CD8-positive, alpha-beta memory T cell (primary cell): Measurements from ENCODE around the gene DMPK. TPM values are rescaled to one million over a fixed set of nuclear protein-coding genes. Genes with fewer than 3 reads are reported as not detected.
A peak's percentile ranks its signal among the peaks of the same experiment; 100 is the strongest.

Experiments
- CTCF ChIA-PET: fragments of 350-600 bp; sonication (Branson Sonifier 250); formaldehyde crosslinking; loops from one replicate; lab custom pipeline; 2021; ENCODE audit warnings: antibody characterized with exemption; lab: Charles Lee
- POLR2A ChIA-PET: fragments of 350-600 bp; sonication (Branson Sonifier 250); formaldehyde crosslinking; loops from one replicate; lab custom pipeline; 2021; ENCODE audit warnings: antibody characterized with exemption; lab: Charles Lee
- DNase-seq, 5 donors: peaks; one replicate each; pipeline versions ENCODE4 v3.0.0 to v3.0.0-alpha.2; 2020 to 2022; ENCODE audit warnings: mixed read lengths in 1 of 5
- H3K27ac ChIP-seq: one replicate; pipeline ENCODE4 v1.7.0; 2013; ENCODE audit warnings: low read depth, mild to moderate bottlenecking, low read length, moderate library complexity
- H3K27me3 ChIP-seq: 2 replicates; pipeline ENCODE4 v1.7.0; 2013; ENCODE audit warnings: low read length, mild to moderate bottlenecking; ENCODE audit not compliant: insufficient read depth, poor library complexity, severe bottlenecking
- H3K36me3 ChIP-seq: 2 replicates; pipeline ENCODE4 v1.7.0; 2013; ENCODE audit warnings: mild to moderate bottlenecking, low read length, moderate library complexity; ENCODE audit not compliant: insufficient read depth
- H3K4me1 ChIP-seq: 2 replicates; pipeline ENCODE4 v1.7.0; 2013; ENCODE audit warnings: mild to moderate bottlenecking, low read length, moderate library complexity; ENCODE audit not compliant: insufficient read depth
- H3K4me3 ChIP-seq: 2 replicates; pipeline ENCODE4 v1.7.0; 2013; ENCODE audit warnings: mild to moderate bottlenecking, low read length
- H3K9me3 ChIP-seq: 2 replicates; pipeline ENCODE4 v1.7.0; 2013; ENCODE audit warnings: mild to moderate bottlenecking, low read length
- H3K27ac Mint-ChIP-seq, 8 donors: one replicate each; pipeline ENCODE4 v1.8.0; 2020 to 2021; ENCODE audit warnings: mixed read lengths in 8 of 8, mild to moderate bottlenecking in 6 of 8, inconsistent platforms in 3 of 8, moderate library complexity in 3 of 8
- H3K27me3 Mint-ChIP-seq, 2 donors: one replicate each; pipeline ENCODE4 v1.8.0; 2020 to 2021; ENCODE audit warnings: mixed read lengths in 2 of 2, mild to moderate bottlenecking in 1 of 2, moderate library complexity in 1 of 2
- H3K36me3 Mint-ChIP-seq, 3 donors: one replicate each; pipeline ENCODE4 v1.8.0; 2020 to 2021; ENCODE audit warnings: mixed read lengths in 3 of 3, inconsistent platforms in 1 of 3, mild to moderate bottlenecking in 1 of 3
- H3K4me1 Mint-ChIP-seq, 3 donors: one replicate each; pipeline ENCODE4 v1.8.0; 2020 to 2021; ENCODE audit warnings: mixed read lengths in 3 of 3, inconsistent platforms in 1 of 3, mild to moderate bottlenecking in 1 of 3
- H3K4me3 Mint-ChIP-seq, 7 donors: one replicate each; pipeline ENCODE4 v1.8.0; 2020 to 2021; ENCODE audit warnings: mixed read lengths in 7 of 7, mild to moderate bottlenecking in 6 of 7, moderate library complexity in 4 of 7, inconsistent platforms in 2 of 7
- H3K9me3 Mint-ChIP-seq, 5 donors: one replicate each; pipeline ENCODE4 v1.8.0; 2020 to 2022; ENCODE audit warnings: mixed read lengths in 5 of 5, mild to moderate bottlenecking in 3 of 5, moderate library complexity in 2 of 5, inconsistent platforms in 1 of 5
- polyA plus RNA-seq: library from polyadenylated mRNA; unstranded; fragments of 300-500 nt; fragmentation: Illumina TruSeq; gene quantifications from one replicate; pipeline ENCODE4 v1.2.3, GENCODE V29; 2021
- total RNA-seq, 2 experiments: library from RNA; stranded (reverse); gene quantifications; one replicate each; pipeline ENCODE4 v1.2.3, GENCODE V29; 2021

DMPK gene, protein sequence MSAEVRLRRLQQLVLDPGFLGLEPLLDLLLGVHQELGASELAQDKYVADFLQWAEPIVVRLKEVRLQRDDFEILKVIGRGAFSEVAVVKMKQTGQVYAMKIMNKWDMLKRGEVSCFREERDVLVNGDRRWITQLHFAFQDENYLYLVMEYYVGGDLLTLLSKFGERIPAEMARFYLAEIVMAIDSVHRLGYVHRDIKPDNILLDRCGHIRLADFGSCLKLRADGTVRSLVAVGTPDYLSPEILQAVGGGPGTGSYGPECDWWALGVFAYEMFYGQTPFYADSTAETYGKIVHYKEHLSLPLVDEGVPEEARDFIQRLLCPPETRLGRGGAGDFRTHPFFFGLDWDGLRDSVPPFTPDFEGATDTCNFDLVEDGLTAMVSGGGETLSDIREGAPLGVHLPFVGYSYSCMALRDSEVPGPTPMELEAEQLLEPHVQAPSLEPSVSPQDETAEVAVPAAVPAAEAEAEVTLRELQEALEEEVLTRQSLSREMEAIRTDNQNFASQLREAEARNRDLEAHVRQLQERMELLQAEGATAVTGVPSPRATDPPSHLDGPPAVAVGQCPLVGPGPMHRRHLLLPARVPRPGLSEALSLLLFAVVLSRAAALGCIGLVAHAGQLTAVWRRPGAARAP
- total RNA-seq (10 to 100 TPM; 27.1 to 28.2 TPM), polyA plus RNA-seq (1.6 TPM)

DNA sequence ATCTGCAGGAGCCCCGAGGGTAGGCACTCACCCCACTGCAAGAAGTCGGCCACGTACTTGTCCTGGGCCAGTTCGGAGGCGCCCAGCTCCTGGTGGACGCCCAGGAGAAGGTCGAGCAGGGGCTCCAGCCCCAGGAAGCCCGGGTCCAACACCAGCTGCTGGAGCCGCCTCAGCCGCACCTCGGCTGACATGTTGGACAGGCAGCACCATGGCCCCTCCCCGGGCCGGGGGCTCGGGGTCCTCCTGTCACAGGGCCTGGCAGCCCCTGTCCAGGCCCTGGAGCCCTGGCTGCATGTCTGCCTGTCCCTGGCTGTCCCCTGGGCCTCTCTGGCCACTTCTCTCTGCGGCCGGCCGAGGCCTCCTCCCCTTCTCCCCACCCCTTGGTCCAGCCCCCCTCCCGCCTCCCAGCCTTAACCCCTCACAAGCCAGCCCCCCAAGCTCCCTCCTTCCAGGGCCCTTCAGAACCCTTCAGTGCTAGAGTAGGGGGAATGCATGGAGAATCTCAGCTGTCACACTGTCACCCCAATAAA, at the start of gene DMPK:
DMPK (minus strand) TSS at position 329 of the 530 bp plus-strand sequence; CDS start at position 191, 138 bp downstream.
- Histone ChIP-seq H3K4me1 (peaks cover 20% of the 10 kb centered on the region), H3K4me3 (no peak within 1 kb of the TSS), H3K27ac (no peak within 1 kb of the TSS), H3K27me3 (peaks cover 5% of the 10 kb centered on the region), H3K36me3 (no peaks in the 10 kb centered on the region), H3K9me3 (no peaks in the 10 kb centered on the region)
- CTCF ChIA-PET, result interaction anchor here (0.6 to 1.1 kb wide), 2 partner anchors 13 to 35 kb away, joined by 3 to 5 read pairs; no protein-coding TSS in a partner anchor
- H3K4me1 Mint-ChIP-seq, result peaks cover 18 to 24% (median 18%) of the 10 kb centered on the region in 3 donors
- POLR2A ChIA-PET, result interaction anchor here (0.6 to 1.2 kb wide), 4 partner anchors 12 to 603 kb away, joined by 3 to 4 read pairs (median 4); partner anchors contain the start of gene SIX5
- H3K27me3 Mint-ChIP-seq, result peaks cover 8 to 21% of the 10 kb centered on the region in 2 donors
- no peaks in the 10 kb centered on the region for H3K9me3 Mint-ChIP-seq
- H3K4me3 Mint-ChIP-seq, result no peak within 1 kb of the TSS
- no peak for DNase-seq
- H3K36me3 Mint-ChIP-seq, result peaks cover 0 to 34% (median 7%) of the 10 kb centered on the region in 3 donors
- H3K27ac Mint-ChIP-seq, result no peak within 1 kb of the TSS

DNA sequence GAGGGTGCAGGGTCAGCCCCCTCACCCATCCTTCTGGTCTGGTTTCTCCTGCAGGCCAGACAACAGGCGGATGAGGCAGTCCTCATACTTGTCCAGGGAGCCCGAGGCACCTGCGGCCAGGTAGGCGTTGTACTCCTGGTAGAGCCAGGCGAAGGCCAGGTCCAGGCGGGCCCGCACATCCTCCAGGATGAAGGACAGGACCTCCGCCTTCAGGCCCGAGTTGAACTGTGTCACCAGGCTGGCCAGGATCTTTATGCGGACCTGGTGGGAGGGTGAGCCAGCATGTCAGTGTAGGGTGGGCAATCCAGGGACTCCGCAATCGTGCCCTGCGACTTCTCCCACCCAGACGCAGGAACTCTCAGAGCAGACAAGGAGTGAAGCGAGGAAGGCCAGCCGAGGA, 46.7 kb upstream of the DMPK start:
- no peak for DNase-seq
- Mint-ChIP-seq H3K4me3 (no peak overlapping the region), H3K27ac (peak overlapping the region in 1 of 8 donors; percentile 47), H3K27me3 (peaks cover 0 to 3% of the 10 kb centered on the region in 2 donors), H3K4me1 (peaks cover 0 to 2% (median 0%) of the 10 kb centered on the region in 3 donors), H3K36me3 (peaks cover 10 to 88% (median 29%) of the 10 kb centered on the region in 3 donors), H3K9me3 (no peaks in the 10 kb centered on the region)
- peaks cover 41% of the 10 kb centered on the region for H3K36me3 ChIP-seq
- H3K4me1 ChIP-seq, result no peaks in the 10 kb centered on the region
- H3K27me3 ChIP-seq, result no peaks in the 10 kb centered on the region
- POLR2A ChIA-PET, result no interaction called here
- CTCF ChIA-PET, result no interaction called here
- H3K4me3 ChIP-seq, result no peak overlapping the region
- H3K9me3 ChIP-seq, result no peaks in the 10 kb centered on the region
- H3K27ac ChIP-seq, result no peak overlapping the region

DNA sequence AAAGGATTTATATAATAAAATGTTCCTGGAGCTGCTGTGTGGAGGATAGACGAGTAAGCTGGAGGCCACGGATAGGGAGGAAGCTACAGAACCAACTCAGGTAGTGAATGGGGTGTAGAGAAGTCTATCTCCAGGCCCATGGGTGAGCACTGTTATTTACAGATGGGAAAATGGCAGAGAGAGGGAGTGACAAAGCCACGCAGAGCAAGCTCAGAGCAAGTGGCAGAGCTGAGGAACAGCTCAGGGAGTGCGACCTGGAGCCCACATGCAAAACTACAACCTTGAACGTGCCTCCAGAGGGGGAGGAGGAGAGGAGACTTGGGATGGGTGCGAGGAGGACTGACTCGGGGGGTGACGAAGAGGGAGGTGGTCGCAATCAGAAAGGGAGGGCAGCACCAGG, 46.2 kb upstream of the DMPK start:
- H3K4me3 ChIP-seq, result no peak overlapping the region
- peaks cover 0 to 3% of the 10 kb centered on the region in 2 donors for H3K27me3 Mint-ChIP-seq
- CTCF ChIA-PET, result no interaction called here
- no peaks in the 10 kb centered on the region for H3K9me3 Mint-ChIP-seq
- peak overlapping the region in 2 of 8 donors; percentile 8 to 70 for H3K27ac Mint-ChIP-seq
- H3K4me1 ChIP-seq, result no peaks in the 10 kb centered on the region
- H3K27me3 ChIP-seq, result no peaks in the 10 kb centered on the region
- no peak overlapping the region for H3K27ac ChIP-seq
- peaks cover 41% of the 10 kb centered on the region for H3K36me3 ChIP-seq
- DNase-seq, result no peak
- H3K9me3 ChIP-seq, result no peaks in the 10 kb centered on the region
- peaks cover 0 to 2% (median 0%) of the 10 kb centered on the region in 3 donors for H3K4me1 Mint-ChIP-seq
- peaks cover 10 to 86% (median 29%) of the 10 kb centered on the region in 3 donors for H3K36me3 Mint-ChIP-seq
- H3K4me3 Mint-ChIP-seq, result no peak overlapping the region
- POLR2A ChIA-PET, result no interaction called here

DNA sequence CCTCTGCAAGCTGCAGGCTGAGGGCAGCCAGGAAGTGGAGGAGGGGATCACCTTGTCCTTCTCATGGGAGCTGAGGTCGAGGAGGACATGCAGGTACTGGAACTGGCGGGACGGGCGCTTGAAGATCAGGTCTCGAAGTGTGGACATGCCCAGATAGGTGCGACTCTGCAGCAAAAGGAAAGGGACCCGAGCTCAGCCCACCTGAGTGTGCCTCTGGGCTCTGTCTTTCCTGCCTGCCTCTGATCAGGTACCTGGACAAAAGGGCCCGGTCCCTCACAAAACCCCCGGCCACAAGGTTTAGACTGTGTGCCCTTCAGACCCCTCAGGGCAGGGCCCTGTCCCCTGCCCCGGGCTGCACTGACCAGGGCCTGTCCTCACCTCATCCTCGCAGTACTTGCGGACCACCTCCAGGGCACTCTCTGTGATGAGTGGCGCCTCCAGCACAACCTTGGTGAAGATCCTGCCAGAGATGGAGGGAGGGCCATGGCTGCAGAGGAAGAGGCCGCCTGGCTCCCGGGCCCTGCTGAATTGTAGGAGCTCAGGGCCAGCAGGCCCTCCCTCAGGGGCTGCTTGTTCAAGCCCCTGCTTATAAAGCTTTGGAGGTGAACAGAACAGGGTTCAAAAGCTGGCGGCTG, 45.3 kb upstream of the DMPK start:
- POLR2A ChIA-PET, result no interaction called here
- CTCF ChIA-PET, result no interaction called here

DNA sequence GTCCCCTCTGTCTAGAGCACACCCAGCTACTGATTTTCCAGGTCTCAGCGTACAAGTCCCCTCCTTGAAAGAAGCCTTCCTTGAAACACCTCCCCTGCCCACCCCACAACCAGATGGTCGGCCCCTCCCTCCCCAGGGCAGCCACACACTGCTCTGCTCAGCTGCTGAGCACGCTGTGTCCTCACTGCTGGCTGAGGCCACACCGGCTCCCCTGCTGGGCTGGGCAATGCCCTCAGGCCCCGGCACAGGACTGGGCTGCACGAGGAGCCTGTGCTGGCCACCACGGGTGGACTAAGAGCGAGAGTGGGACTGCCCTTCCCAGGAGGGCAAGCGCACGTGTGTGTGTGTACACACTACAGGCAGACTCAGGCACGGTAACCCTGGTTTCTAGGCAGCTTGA, 44.6 kb upstream of the DMPK start:
- Mint-ChIP-seq H3K36me3 (peaks cover 10 to 85% (median 26%) of the 10 kb centered on the region in 3 donors), H3K27me3 (peaks cover 0 to 3% of the 10 kb centered on the region in 2 donors), H3K4me3 (no peak overlapping the region), H3K27ac (no peak overlapping the region), H3K9me3 (no peaks in the 10 kb centered on the region), H3K4me1 (peaks cover 0 to 2% (median 0%) of the 10 kb centered on the region in 3 donors)
- CTCF ChIA-PET, result no interaction called here
- no peaks in the 10 kb centered on the region for H3K9me3 ChIP-seq
- no peak overlapping the region for H3K27ac ChIP-seq
- DNase-seq, result no peak
- peaks cover 35% of the 10 kb centered on the region for H3K36me3 ChIP-seq
- H3K27me3 ChIP-seq, result no peaks in the 10 kb centered on the region
- POLR2A ChIA-PET, result no interaction called here
- no peak overlapping the region for H3K4me3 ChIP-seq
- no peaks in the 10 kb centered on the region for H3K4me1 ChIP-seq

More for the DNA sequence above, 45.3 kb upstream of the DMPK start:
- H3K27ac ChIP-seq, result no peak overlapping the region
- no peaks in the 10 kb centered on the region for H3K9me3 ChIP-seq
- Mint-ChIP-seq H3K9me3 (no peaks in the 10 kb centered on the region), H3K4me1 (peaks cover 0 to 2% (median 0%) of the 10 kb centered on the region in 3 donors), H3K27ac (no peak overlapping the region), H3K36me3 (peaks cover 10 to 91% (median 29%) of the 10 kb centered on the region in 3 donors), H3K27me3 (peaks cover 0 to 3% of the 10 kb centered on the region in 2 donors), H3K4me3 (no peak overlapping the region)
- H3K27me3 ChIP-seq, result no peaks in the 10 kb centered on the region
- peaks cover 41% of the 10 kb centered on the region for H3K36me3 ChIP-seq
- DNase-seq, result no peak
- no peaks in the 10 kb centered on the region for H3K4me1 ChIP-seq
- H3K4me3 ChIP-seq, result no peak overlapping the region

DNA sequence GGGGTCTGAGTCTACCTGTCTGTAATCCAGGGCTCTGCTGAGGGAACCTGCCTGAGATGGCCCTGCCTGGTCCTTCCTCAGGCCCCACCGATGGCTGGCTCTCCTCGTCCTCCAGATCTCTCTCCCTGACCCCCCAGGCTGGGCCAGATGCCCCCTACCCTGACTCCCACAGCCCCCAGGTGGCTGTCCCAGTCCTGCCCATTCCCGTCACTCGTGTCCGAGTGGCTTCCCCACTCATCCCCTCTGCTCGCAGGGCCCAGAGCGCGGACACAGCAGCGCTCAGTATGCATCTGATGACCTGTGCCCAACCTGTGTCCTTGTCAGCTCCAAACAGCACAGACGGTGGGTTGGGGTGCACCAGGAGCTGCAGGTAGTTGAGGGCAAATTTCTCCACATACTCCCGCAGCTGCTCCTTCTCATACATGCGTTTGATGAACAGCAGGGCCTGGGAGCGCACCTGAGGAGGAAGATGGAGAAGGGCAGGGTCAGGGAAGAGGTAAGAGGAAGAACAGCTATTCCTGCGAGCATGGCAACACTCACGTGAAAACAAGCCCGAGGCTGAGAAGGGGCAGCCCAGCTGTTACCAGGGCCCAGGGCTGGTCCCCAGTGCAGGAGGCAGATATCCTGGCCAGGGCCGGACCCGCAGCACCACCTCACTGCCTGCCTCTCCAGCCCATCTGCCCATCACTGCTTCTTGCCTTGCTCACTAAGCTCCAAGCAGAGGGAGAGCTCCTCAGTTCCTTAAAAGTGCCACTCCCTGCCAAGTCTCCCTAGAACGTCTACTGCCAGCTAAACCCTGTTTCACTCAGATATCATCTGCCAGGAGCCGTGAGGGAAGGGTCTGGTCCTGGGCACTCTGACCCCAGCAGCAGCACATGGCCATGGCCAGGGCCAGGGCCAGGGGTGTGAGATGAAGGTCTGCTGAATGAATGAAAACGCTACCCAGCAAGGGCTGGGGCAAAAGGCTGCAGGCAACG, 43.9 kb upstream of the DMPK start:
- Mint-ChIP-seq H3K27ac (no peak overlapping the region), H3K36me3 (peaks cover 10 to 85% (median 22%) of the 10 kb centered on the region in 3 donors), H3K27me3 (peaks cover 0 to 2% of the 10 kb centered on the region in 2 donors), H3K9me3 (no peaks in the 10 kb centered on the region), H3K4me3 (no peak overlapping the region), H3K4me1 (peaks cover 0 to 2% (median 0%) of the 10 kb centered on the region in 3 donors)
- CTCF ChIA-PET, result no interaction called here
- H3K27ac ChIP-seq, result no peak overlapping the region
- no peaks in the 10 kb centered on the region for H3K27me3 ChIP-seq
- H3K4me3 ChIP-seq, result no peak overlapping the region
- no peaks in the 10 kb centered on the region for H3K4me1 ChIP-seq
- peaks cover 28% of the 10 kb centered on the region for H3K36me3 ChIP-seq
- no peaks in the 10 kb centered on the region for H3K9me3 ChIP-seq
- no peak for DNase-seq
- POLR2A ChIA-PET, result no interaction called here

DNA sequence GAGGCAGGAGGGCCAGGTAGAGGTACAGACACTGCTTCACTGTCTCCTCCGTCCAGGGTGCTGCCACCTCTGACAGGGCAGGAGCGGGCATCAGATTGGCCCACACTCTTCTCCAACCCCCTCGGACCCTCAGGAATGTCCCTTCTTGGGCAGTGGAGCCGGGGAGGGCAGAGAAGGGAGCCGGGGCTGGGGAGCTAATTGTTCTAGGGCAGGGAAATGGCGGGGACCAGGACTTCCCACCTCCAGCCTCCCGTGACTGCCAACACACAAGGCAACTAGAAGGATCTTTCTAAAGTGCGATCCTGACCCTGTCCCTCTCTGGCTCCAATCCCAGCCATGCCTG, 42.9 kb upstream of the DMPK start:
- ChIA-PET CTCF (interaction anchor here (1.3 kb wide), 2 partner anchors 9 to 57 kb away, joined by 3 to 4 read pairs; no protein-coding TSS in a partner anchor), POLR2A (no interaction called here)
- Mint-ChIP-seq H3K36me3 (peaks cover 9 to 82% (median 23%) of the 10 kb centered on the region in 3 donors), H3K27me3 (no peaks in the 10 kb centered on the region), H3K9me3 (no peaks in the 10 kb centered on the region), H3K27ac (peak overlapping the region in 1 of 8 donors; percentile 47), H3K4me3 (no peak overlapping the region), H3K4me1 (peaks cover 0 to 2% (median 0%) of the 10 kb centered on the region in 3 donors)
- no peak overlapping the region for H3K4me3 ChIP-seq
- no peak overlapping the region for H3K27ac ChIP-seq
- H3K9me3 ChIP-seq, result no peaks in the 10 kb centered on the region
- DNase-seq, result no peak
- H3K36me3 ChIP-seq, result peaks cover 24% of the 10 kb centered on the region
- H3K27me3 ChIP-seq, result no peaks in the 10 kb centered on the region
- no peaks in the 10 kb centered on the region for H3K4me1 ChIP-seq
